ENCODE results near the gene STARD10.

The STARD10 gene

GRCh38 chr11:72818971-72819370, 25.1 kb upstream of the STARD10 start:
- H3K4me3 ChIP-seq (ENCODE audit: low read depth, low read length), result no peak overlapping the region
- no peak for TF ChIP-seq CTCF (IDR thresholded peaks at IDR 0.05; ENCODE audit: low read depth, low read length)
- H3K27me3 ChIP-seq (ENCODE audit: insufficient read depth, low read depth, severe bottlenecking), result no peaks in the 10 kb centered on the region
- no peak for DNase-seq
- no peaks in the 10 kb centered on the region for H3K9me3 ChIP-seq (ENCODE audit: severe bottlenecking)
- peaks cover 19% of the 10 kb centered on the region for H3K36me3 ChIP-seq
- H3K27ac ChIP-seq, result no peak overlapping the region

- DNase-seq, result no peak
- Histone ChIP-seq H3K36me3 (peaks cover 19% of the 10 kb centered on the region), H3K27ac (no peak overlapping the region), H3K4me3 (ENCODE audit: low read depth, low read length) (no peak overlapping the region), H3K27me3 (ENCODE audit: insufficient read depth, low read depth, severe bottlenecking) (no peaks in the 10 kb centered on the region), H3K9me3 (ENCODE audit: severe bottlenecking) (no peaks in the 10 kb centered on the region)
- TF ChIP-seq CTCF (IDR thresholded peaks at IDR 0.05; ENCODE audit: low read depth, low read length), result no peak
Measured at GRCh38 chr11:72817966-72818365, 24.1 kb upstream of the STARD10 start.

- H3K9me3 ChIP-seq (ENCODE audit: severe bottlenecking), result no peaks in the 10 kb centered on the region
- peaks cover 23% of the 10 kb centered on the region for H3K36me3 ChIP-seq
- no peak overlapping the region for H3K4me3 ChIP-seq (ENCODE audit: low read depth, low read length)
- no peak overlapping the region for H3K27ac ChIP-seq
- no peaks in the 10 kb centered on the region for H3K27me3 ChIP-seq (ENCODE audit: insufficient read depth, low read depth, severe bottlenecking)
- no peak for DNase-seq
- no peak for TF ChIP-seq CTCF (IDR thresholded peaks at IDR 0.05; ENCODE audit: low read depth, low read length)
Measured at GRCh38 chr11:72816404-72816990, 22.6 kb upstream of the STARD10 start.

GRCh38 chr11:72815110-72815618, 21.3 kb upstream of the STARD10 start:
- Histone ChIP-seq H3K27ac (peak overlapping the region; percentile 99), H3K27me3 (ENCODE audit: insufficient read depth, low read depth, severe bottlenecking) (no peaks in the 10 kb centered on the region), H3K9me3 (ENCODE audit: severe bottlenecking) (no peaks in the 10 kb centered on the region), H3K4me3 (ENCODE audit: low read depth, low read length) (peak overlapping the region; percentile 80), H3K36me3 (peaks cover 24% of the 10 kb centered on the region)
- no peak for DNase-seq
- TF ChIP-seq CTCF (IDR thresholded peaks at IDR 0.05; ENCODE audit: low read depth, low read length), result no peak

GRCh38 chr11:72814286-72815109, 20.7 kb upstream of the STARD10 start, which contains the start of gene ATG16L2:
Gene ATG16L2, plus strand, starts transcription at chr11:72814411. Its CDS starts 35 bp downstream, at chr11:72814446.
- peak; percentile 36 for TF ChIP-seq CTCF (IDR thresholded peaks at IDR 0.05; ENCODE audit: low read depth, low read length)
- DNase-seq, result peak; percentile 87
- H3K36me3 ChIP-seq, result peaks cover 28% of the 10 kb centered on the region

More at GRCh38 chr11:72814286-72815109, 20.7 kb upstream of the STARD10 start, which contains the start of gene ATG16L2:
- Histone ChIP-seq H3K4me3 (ENCODE audit: low read depth, low read length) (peak within 1 kb of the TSS; percentile 80), H3K9me3 (ENCODE audit: severe bottlenecking) (no peaks in the 10 kb centered on the region), H3K27me3 (ENCODE audit: insufficient read depth, low read depth, severe bottlenecking) (no peaks in the 10 kb centered on the region), H3K27ac (peak within 1 kb of the TSS; percentile 99)

Data from WERI-Rb-1 (cell line).